Activated CD8-positive, alpha-beta T cell treated with anti-CD3 and anti-CD28 coated beads for 36 hours (primary cell): Measurements from ENCODE around the gene CDH12. TPM values are rescaled to one million over a fixed set of nuclear protein-coding genes. Genes with fewer than 3 reads are reported as not detected.

Experiments
- ATAC-seq: fragments of 200-7000 bp; cut with Tn5 transposase; one replicate; pipeline ENCODE4 v1.10.0; 2021; ENCODE audit warnings: mild to moderate bottlenecking, moderate library complexity
- CTCF ChIA-PET: fragments of 350-600 bp; sonication (Branson Sonifier 250); formaldehyde crosslinking; loops from one replicate; lab custom pipeline; 2021; ENCODE audit warnings: antibody characterized with exemption; lab: Charles Lee
- POLR2A ChIA-PET: fragments of 350-600 bp; sonication (Branson Sonifier 250); formaldehyde crosslinking; loops from one replicate; lab custom pipeline; 2021; ENCODE audit warnings: antibody characterized with exemption; lab: Charles Lee
- DNase-seq: peaks from one replicate; pipeline ENCODE4 v3.0.0-alpha.2; 2020
- H3K27ac Mint-ChIP-seq: one replicate; pipeline ENCODE4 v1.8.0; 2021; ENCODE audit warnings: mild to moderate bottlenecking, mixed read lengths
- H3K27me3 Mint-ChIP-seq: one replicate; pipeline ENCODE4 v1.8.0; 2021; ENCODE audit warnings: mixed read lengths
- H3K36me3 Mint-ChIP-seq: one replicate; pipeline ENCODE4 v1.8.0; 2021; ENCODE audit warnings: low read depth, mixed read lengths
- H3K4me1 Mint-ChIP-seq: one replicate; pipeline ENCODE4 v1.8.0; 2021; ENCODE audit warnings: low read depth, mixed read lengths
- H3K4me3 Mint-ChIP-seq: one replicate; pipeline ENCODE4 v1.8.0; 2021; ENCODE audit warnings: mild to moderate bottlenecking, moderate library complexity, mixed read lengths
- H3K9me3 Mint-ChIP-seq: one replicate; pipeline ENCODE4 v1.8.0; 2021; ENCODE audit warnings: mixed read lengths
- CTCF ChIP-seq: fragments of 200-600 bp; IDR thresholded peaks from one replicate; pipeline ENCODE4 v1.8.0; 2022; ENCODE audit warnings: antibody characterized with exemption, mild to moderate bottlenecking
- intact Hi-C: fragments of 100-400 bp; cut with micrococcal nuclease; formaldehyde crosslinking; loops from one replicate; pipeline ENCODE4 v1.10.0; 2022
- total RNA-seq, 2 experiments: library from RNA; stranded (reverse); gene quantifications; one replicate each; pipeline ENCODE4 v1.2.3, GENCODE V29; 2021

Gene CDH12
- total RNA-seq, 2 experiments from 2014 or later = not detected

- H3K4me3 Mint-ChIP-seq = no peak overlapping the region
- H3K9me3 Mint-ChIP-seq = peaks cover 7% of the 10 kb centered on the region
- H3K4me1 Mint-ChIP-seq = no peaks in the 10 kb centered on the region
- no peak for ATAC-seq
- CTCF ChIA-PET = no interaction called here
- H3K27me3 Mint-ChIP-seq = no peaks in the 10 kb centered on the region
- no peak overlapping the region for H3K27ac Mint-ChIP-seq
- intact Hi-C loops = no loop called here
- no peak for TF ChIP-seq CTCF
- H3K36me3 Mint-ChIP-seq = no peaks in the 10 kb centered on the region
- POLR2A ChIA-PET = no interaction called here
- no peak for DNase-seq
Measured at GRCh38 chr5:21711866-21712758, 1141.0 kb downstream of the CDH12 start.

- H3K4me1 Mint-ChIP-seq = no peaks in the 10 kb centered on the region
- ATAC-seq = no peak
- TF ChIP-seq CTCF = no peak
- no peaks in the 10 kb centered on the region for H3K36me3 Mint-ChIP-seq
- ChIA-PET CTCF (no interaction called here), POLR2A (no interaction called here)
- no peak overlapping the region for H3K4me3 Mint-ChIP-seq
- no peaks in the 10 kb centered on the region for H3K27me3 Mint-ChIP-seq
- H3K9me3 Mint-ChIP-seq = peaks cover 3% of the 10 kb centered on the region
- no peak overlapping the region for H3K27ac Mint-ChIP-seq
- DNase-seq = no peak
- intact Hi-C loops = no loop called here
Measured at GRCh38 chr5:21709770-21710169, 1143.4 kb downstream of the CDH12 start.

- Mint-ChIP-seq H3K4me1 (no peaks in the 10 kb centered on the region), H3K27ac (no peak overlapping the region), H3K9me3 (peaks cover 3% of the 10 kb centered on the region), H3K36me3 (no peaks in the 10 kb centered on the region), H3K4me3 (no peak overlapping the region), H3K27me3 (no peaks in the 10 kb centered on the region)
- TF ChIP-seq CTCF = no peak
- DNase-seq (no peak), ATAC-seq (no peak)
- intact Hi-C loops = no loop called here
- CTCF ChIA-PET = no interaction called here
- POLR2A ChIA-PET = no interaction called here
Measured at GRCh38 chr5:21704974-21705668, 1148.0 kb downstream of the CDH12 start.

- POLR2A ChIA-PET = no interaction called here
Measured at GRCh38 chr5:21701317-21701716, 1151.8 kb downstream of the CDH12 start.

More at GRCh38 chr5:21701317-21701716, 1151.8 kb downstream of the CDH12 start:
- Mint-ChIP-seq H3K4me1 (no peaks in the 10 kb centered on the region), H3K4me3 (no peak overlapping the region), H3K36me3 (no peaks in the 10 kb centered on the region), H3K27ac (no peak overlapping the region), H3K27me3 (no peaks in the 10 kb centered on the region), H3K9me3 (peaks cover 1% of the 10 kb centered on the region)
- TF ChIP-seq CTCF = no peak
- ATAC-seq = no peak
- CTCF ChIA-PET = no interaction called here
- no peak for DNase-seq
- intact Hi-C loops = no loop called here
